Keratinocyte (primary cell): ENCODE data around the gene HTR3E. TPM values are rescaled to one million over a fixed set of nuclear protein-coding genes. Genes with fewer than 3 reads are reported as not detected.

ENCODE experiments used
- DNase-seq: peaks from one replicate; pipeline ENCODE4 v3.0.0-alpha.2; 2011; ENCODE audit warnings: low read depth, missing footprints, low spot score
- FAIRE-seq: peaks from 2 replicates; lab custom pipeline; 2011; peaks lifted over from hg19 to GRCh38; lab: Jason Lieb, UNC
- H2AFZ ChIP-seq: 2 replicates; pipeline ENCODE4 v1.6.0; 2012; ENCODE audit warnings: low read length, control low read depth, inconsistent platforms; ENCODE audit not compliant: control insufficient read depth
- H3K27ac ChIP-seq: 2 replicates; pipeline ENCODE4 v1.5.1; 2011; ENCODE audit warnings: low read length; ENCODE audit not compliant: control insufficient read depth, insufficient read depth
- H3K27me3 ChIP-seq: 3 replicates; pipeline ENCODE4 v1.6.0; 2011; ENCODE audit warnings: low read length; ENCODE audit not compliant: control insufficient read depth, insufficient read depth; ENCODE audit errors: extremely low read depth
- H3K36me3 ChIP-seq, 2 experiments: 2 replicates in 1 of 2; 3 replicates in 1 of 2; pipeline ENCODE4 v1.5.1; 2011; ENCODE audit warnings: low read length in 2 of 2, mild to moderate bottlenecking in 1 of 2; ENCODE audit not compliant: control insufficient read depth in 2 of 2, insufficient read depth in 2 of 2; ENCODE audit errors: extremely low read depth in 1 of 2
- H3K4me1 ChIP-seq: 3 replicates; pipeline ENCODE4 v1.5.1; 2011; ENCODE audit warnings: low read length; ENCODE audit not compliant: control insufficient read depth, insufficient read depth; ENCODE audit errors: extremely low read depth
- H3K4me2 ChIP-seq: 3 replicates; pipeline ENCODE4 v1.6.0; 2011; ENCODE audit warnings: low read depth, low read length; ENCODE audit not compliant: control insufficient read depth, insufficient read depth; ENCODE audit errors: extremely low read depth
- H3K4me3 ChIP-seq, 3 experiments: fragments of 200-600 bp in 1 of 3; sonication (generic) in 1 of 3; 2 replicates in 2 of 3; 3 replicates in 1 of 3; pipeline ENCODE4 v1.5.1; 2011 to 2016; ENCODE audit warnings: low read length in 3 of 3, mild to moderate bottlenecking in 3 of 3, control low read depth in 2 of 3, inconsistent platforms in 1 of 3, low read depth in 1 of 3, mixed read lengths in 1 of 3, mixed run types in 1 of 3, moderate library complexity in 1 of 3; ENCODE audit not compliant: control insufficient read depth in 2 of 3, insufficient read depth in 2 of 3; ENCODE audit errors: extremely low read depth in 1 of 3
- H3K79me2 ChIP-seq: 2 replicates; pipeline ENCODE4 v1.6.0; 2012; ENCODE audit warnings: low read length; ENCODE audit not compliant: control insufficient read depth, insufficient read depth
- H3K9ac ChIP-seq: 3 replicates; pipeline ENCODE4 v1.6.0; 2011; ENCODE audit warnings: low read length; ENCODE audit not compliant: control insufficient read depth, insufficient read depth; ENCODE audit errors: extremely low read depth
- H3K9me1 ChIP-seq: 3 replicates; pipeline ENCODE4 v1.6.0; 2011; ENCODE audit warnings: low read length; ENCODE audit not compliant: control insufficient read depth, insufficient read depth; ENCODE audit errors: extremely low read depth
- H3K9me3 ChIP-seq: 2 replicates; pipeline ENCODE4 v1.5.1; 2012; ENCODE audit warnings: low read depth, low read length; ENCODE audit not compliant: control insufficient read depth
- H4K20me1 ChIP-seq: 3 replicates; pipeline ENCODE4 v1.6.0; 2011; ENCODE audit warnings: low read length; ENCODE audit not compliant: control insufficient read depth, insufficient read depth; ENCODE audit errors: extremely low read depth
- EZH2 ChIP-seq: IDR thresholded peaks from one replicate; pipeline ENCODE4 v1.6.1; 2012; ENCODE audit warnings: inconsistent platforms, mild to moderate bottlenecking, low read length, moderate library complexity
- dilution Hi-C: fragments of 300-500 bp; cut with MboI; formaldehyde crosslinking; loops from one replicate; pipeline ENCODE4 v1.7.0; 2020; ENCODE audit warnings: low sequenced_read_pairs; ENCODE audit not compliant: extremely low pct_ligation_motif_present
- polyA plus RNA-seq, 5 experiments: library from polyadenylated mRNA; depleted of rRNA in 3 of 5; stranded (reverse) in 3 of 5; stranded (forward) in 1 of 5; unstranded in 1 of 5; fragments of >200 nt; gene quantifications; 1 replicate in 1 of 5; 2 replicates in 3 of 5; 3 replicates in 1 of 5; pipeline versions ENCODE4 v1.2.1 to v1.2.3, GENCODE V29; 2011 to 2012; ENCODE audit warnings: missing spikeins in 2 of 5, low read depth in 1 of 5, low replicate concordance in 1 of 5
- TF ChIP-seq, protein P1 (sequence below), 3 experiments: IDR thresholded peaks in 1 of 3; conservative IDR thresholded peaks in 1 of 3; optimal IDR thresholded peaks in 1 of 3; 2 replicates in 2 of 3; 3 replicates in 1 of 3; pipeline versions ENCODE3 to v1.5.1; 2011; ENCODE audit warnings: low read length in 3 of 3, mild to moderate bottlenecking in 3 of 3, moderate library complexity in 2 of 3, control low read depth in 1 of 3, inconsistent platforms in 1 of 3; ENCODE audit not compliant: insufficient read depth in 2 of 3; ENCODE audit errors: extremely low read depth in 1 of 3

Gene HTR3E
- polyA plus RNA-seq, 1 donor (not counting 4 experiments of a cell fraction or from before 2014, with no cell fraction given) = not detected

DNA sequence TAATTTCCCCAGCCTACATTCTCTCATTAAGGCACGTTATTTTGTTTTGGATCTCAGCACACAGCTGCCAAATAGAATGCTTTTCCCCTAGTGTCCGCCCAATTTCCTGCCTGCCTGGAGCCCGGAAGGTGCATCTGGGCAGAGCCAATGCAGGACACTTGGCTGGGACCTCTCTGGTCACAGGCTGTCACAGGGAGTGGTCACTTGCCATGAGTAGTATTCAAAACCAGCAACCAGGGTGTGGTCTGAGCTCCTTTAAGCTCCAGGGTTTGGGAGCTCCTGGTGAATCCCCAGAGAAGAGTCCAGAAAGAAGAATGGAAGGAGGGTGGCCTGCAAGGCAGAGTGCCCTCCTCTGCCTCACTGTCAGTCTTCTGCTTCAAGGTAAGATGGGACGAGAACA lies 44.1 kb upstream of the HTR3E start, which contains the start of gene HTR3C:
Gene HTR3C (plus strand): TSS at position 281 of the 400 bp plus-strand sequence. CDS start 34 bp downstream, at position 315.
- TF ChIP-seq, protein P1, sequence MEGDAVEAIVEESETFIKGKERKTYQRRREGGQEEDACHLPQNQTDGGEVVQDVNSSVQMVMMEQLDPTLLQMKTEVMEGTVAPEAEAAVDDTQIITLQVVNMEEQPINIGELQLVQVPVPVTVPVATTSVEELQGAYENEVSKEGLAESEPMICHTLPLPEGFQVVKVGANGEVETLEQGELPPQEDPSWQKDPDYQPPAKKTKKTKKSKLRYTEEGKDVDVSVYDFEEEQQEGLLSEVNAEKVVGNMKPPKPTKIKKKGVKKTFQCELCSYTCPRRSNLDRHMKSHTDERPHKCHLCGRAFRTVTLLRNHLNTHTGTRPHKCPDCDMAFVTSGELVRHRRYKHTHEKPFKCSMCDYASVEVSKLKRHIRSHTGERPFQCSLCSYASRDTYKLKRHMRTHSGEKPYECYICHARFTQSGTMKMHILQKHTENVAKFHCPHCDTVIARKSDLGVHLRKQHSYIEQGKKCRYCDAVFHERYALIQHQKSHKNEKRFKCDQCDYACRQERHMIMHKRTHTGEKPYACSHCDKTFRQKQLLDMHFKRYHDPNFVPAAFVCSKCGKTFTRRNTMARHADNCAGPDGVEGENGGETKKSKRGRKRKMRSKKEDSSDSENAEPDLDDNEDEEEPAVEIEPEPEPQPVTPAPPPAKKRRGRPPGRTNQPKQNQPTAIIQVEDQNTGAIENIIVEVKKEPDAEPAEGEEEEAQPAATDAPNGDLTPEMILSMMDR (optimal IDR thresholded peaks at IDR 0.05 in 1 of 3, IDR thresholded peaks at IDR 0.05 in 1 of 3, conservative IDR thresholded peaks at IDR 0.05 in 1 of 3; ENCODE audit: extremely low read depth in 1 of 3, insufficient read depth in 2 of 3, low read length in 3 of 3) = no peak
- TF ChIP-seq EZH2 = no peak
- H3K9me1 ChIP-seq = no peaks in the 10 kb centered on the region
- H3K4me1 ChIP-seq = no peaks in the 10 kb centered on the region
- H3K9ac ChIP-seq = no peak within 1 kb of the TSS
- DNase-seq (no peak), FAIRE-seq (no peak)
- no peaks in the 10 kb centered on the region for H3K36me3 ChIP-seq
- H4K20me1 ChIP-seq = no peaks in the 10 kb centered on the region
- H3K4me3 ChIP-seq = no peak within 1 kb of the TSS
- H3K4me2 ChIP-seq = no peak within 1 kb of the TSS
- H3K79me2 ChIP-seq = no peaks in the 10 kb centered on the region
- peaks cover 4% of the 10 kb centered on the region for H3K27me3 ChIP-seq
- no peaks in the 10 kb centered on the region for H3K9me3 ChIP-seq
- dilution Hi-C loops = no loop called here
- H3K27ac ChIP-seq = no peak within 1 kb of the TSS
- H2AFZ ChIP-seq = no peak within 1 kb of the TSS

- Histone ChIP-seq H3K27me3 (peaks cover 4% of the 10 kb centered on the region), H3K9me3 (no peaks in the 10 kb centered on the region), H3K9ac (no peak overlapping the region), H3K79me2 (no peaks in the 10 kb centered on the region), H3K36me3 (no peaks in the 10 kb centered on the region), H4K20me1 (no peaks in the 10 kb centered on the region), H3K4me1 (no peaks in the 10 kb centered on the region), H2AFZ (no peak overlapping the region), H3K4me3 (no peak overlapping the region), H3K4me2 (no peak overlapping the region), H3K9me1 (no peaks in the 10 kb centered on the region), H3K27ac (no peak overlapping the region)
- DNase-seq (no peak), FAIRE-seq (no peak)
- no peak for TF ChIP-seq EZH2
- TF ChIP-seq, protein P1 (optimal IDR thresholded peaks at IDR 0.05 in 1 of 3, IDR thresholded peaks at IDR 0.05 in 1 of 3, conservative IDR thresholded peaks at IDR 0.05 in 1 of 3; ENCODE audit: extremely low read depth in 1 of 3, insufficient read depth in 2 of 3, low read length in 3 of 3) = no peak
- dilution Hi-C loops = no loop called here
Observed at GRCh38 chr3:184058029-184058428, 38.8 kb upstream of the HTR3E start.
